DMS53 treated with DMSO at 0.1 percent for 48 hours (cell line): ENCODE results near the gene CISTR.
A peak's percentile ranks its signal among the peaks of the same experiment; 100 is the strongest.

ENCODE experiments used
- DNase-seq: peaks from one replicate; lab custom pipeline; 2025; ENCODE audit not compliant: unreplicated experiment; lab: John Stamatoyannopoulos, UW

CISTR gene

GRCh38 chr12:53744130-53744441 lies 7.7 kb downstream of the CISTR start:
- no peak for DNase-seq

DNA sequence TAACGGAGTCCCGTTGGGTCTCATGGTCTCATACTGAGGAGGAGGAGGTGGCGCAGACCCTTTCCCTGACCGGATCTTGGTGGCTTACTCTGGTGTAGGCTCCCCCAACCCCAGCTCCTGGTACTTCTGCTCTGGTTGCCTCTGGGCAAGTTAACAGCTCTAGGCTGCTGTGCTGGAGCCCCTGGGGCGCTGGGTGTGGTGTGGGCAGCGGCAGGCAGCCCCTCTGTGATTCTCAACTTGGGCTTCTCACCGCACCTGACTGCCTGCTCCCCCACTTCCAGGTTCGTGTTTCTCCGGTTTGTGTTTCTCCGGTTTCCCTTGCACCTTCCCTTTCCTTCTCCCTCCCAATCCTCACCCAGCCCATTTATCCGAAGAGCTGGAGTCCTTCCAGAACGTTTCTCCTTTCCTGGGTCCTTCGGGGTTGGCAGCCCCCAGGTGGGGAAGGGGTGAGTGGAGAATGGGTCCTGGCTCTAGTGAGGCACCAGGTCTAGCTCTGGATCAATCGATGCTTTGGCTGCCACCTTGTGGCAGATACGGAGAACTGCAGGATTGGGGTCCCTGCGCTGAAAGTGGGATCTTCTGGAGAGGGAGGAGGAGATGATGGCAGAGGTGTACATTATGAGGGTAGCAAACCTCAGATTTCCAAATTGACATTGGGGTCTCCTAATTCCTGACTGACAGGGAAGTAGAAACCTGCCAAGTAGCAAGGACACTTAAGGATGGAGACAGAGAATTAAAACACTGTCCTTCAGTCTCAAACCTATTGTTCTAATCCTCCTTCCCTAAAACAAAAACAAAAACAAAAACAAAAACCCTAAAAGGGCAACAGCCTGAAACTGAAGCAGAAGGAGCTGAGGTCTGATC lies 8.3 kb downstream of the CISTR start:
- DNase-seq = peak; percentile 78

DNA sequence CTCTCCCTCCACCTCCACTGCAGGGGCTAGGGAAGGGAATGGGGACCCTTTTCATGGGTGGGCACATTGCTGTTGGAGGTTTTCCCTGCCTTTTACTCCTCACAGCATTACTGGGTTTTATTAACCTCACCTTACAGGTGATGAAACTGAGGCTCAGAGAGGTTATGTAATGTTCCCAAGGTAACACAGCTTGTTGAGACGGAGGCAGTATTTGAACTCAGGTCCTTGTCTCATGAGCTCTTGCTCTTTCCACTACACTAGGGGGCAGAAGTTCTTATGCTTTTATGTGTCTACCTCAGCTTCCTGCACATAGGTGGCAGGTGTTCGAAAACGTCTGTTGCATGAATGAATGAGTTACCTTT lies 11.7 kb downstream of the CISTR start:
- no peak for DNase-seq

- no peak for DNase-seq
These were observed 12.3 kb downstream of the CISTR start for GRCh38 chr12:53739214-53740129.

DNA sequence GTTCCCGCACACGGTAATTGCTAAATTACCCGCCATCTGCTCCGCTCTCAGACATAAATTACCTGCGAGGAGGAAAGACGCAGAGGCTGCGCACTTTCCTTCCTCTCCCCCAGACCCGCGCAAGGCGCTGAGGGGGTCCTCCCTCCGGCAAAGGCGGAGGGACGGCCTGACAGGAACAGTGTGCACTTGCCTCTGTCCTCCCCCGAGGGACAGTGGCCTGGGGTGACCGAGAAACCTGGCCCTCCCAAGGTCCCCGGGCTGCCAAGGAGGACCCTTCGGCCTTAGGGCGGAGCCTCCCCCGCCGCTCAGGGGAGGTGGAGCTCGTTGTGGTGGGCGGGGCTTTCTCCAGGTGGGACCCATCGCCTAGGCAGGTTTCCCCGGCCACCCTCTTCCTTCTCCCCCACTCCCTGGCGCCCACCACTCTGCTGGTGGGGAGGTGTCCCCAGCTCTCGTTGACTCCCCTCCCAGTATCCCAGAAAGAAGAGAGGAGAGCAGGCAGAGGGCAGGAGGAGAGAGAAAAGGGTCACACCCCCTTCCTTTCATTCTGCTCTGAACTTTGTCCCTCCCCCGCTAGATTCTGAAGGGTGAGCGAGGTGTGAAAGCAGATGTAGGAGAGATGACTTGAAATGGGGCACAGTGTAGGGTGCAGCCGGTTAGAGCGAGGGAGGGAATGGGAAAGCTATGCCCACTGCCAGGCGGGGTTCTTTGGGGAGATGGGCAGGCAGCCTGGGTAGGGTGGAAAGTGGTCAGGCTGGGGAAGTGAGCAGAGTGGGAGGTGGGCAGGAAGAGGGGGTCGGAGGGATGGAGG lies 13.2 kb downstream of the CISTR start:
- no peak for DNase-seq

GRCh38 chr12:53737951-53738405 lies 13.8 kb downstream of the CISTR start:
- DNase-seq = no peak

GRCh38 chr12:53737093-53737808 lies 14.5 kb downstream of the CISTR start:
- no peak for DNase-seq

DNA sequence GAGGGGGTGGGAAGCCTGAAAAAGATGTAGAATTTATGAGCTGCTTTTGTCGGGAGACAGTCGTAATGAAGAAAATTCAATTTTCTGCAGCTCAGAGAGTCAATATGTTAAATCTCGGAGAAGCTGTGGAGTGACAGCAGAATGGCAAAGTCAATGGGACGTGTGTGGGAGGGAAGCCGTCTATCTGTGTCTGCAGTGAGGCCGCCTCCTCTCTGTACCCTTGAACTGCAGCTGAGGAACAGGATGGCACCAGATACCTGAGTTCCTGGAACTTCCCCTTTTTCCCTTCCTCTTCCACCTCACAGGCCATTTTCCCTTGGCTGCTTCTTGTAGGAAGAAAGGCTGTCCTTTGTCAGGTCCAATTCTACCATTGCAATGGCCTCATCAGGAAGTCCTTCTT lies 15.2 kb downstream of the CISTR start:
- no peak for DNase-seq

- no peak for DNase-seq
These were observed 16.2 kb downstream of the CISTR start for GRCh38 chr12:53735556-53735955.

DNA sequence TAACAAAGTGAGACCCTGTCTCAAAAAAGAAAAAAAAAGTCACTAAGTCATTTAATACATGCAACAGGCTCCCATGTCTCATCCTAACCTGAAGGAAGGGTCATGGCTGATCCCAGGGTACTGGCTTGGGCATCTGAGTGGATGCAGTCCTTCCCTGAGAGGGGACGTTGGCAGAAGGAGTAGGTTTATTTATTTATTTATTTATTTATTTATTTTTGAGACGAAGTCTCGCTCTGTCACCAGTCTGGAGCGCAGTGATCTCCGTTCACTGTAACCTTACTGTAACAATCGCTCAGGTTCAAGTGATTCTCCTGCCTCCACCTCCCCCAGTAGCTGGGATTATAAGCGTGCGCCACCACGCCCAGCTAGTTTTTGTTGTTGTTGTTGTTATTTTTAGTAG lies 17.4 kb downstream of the CISTR start:
- no peak for DNase-seq

GRCh38 chr12:53733807-53734200 lies 18.0 kb downstream of the CISTR start:
- DNase-seq = no peak

DNA sequence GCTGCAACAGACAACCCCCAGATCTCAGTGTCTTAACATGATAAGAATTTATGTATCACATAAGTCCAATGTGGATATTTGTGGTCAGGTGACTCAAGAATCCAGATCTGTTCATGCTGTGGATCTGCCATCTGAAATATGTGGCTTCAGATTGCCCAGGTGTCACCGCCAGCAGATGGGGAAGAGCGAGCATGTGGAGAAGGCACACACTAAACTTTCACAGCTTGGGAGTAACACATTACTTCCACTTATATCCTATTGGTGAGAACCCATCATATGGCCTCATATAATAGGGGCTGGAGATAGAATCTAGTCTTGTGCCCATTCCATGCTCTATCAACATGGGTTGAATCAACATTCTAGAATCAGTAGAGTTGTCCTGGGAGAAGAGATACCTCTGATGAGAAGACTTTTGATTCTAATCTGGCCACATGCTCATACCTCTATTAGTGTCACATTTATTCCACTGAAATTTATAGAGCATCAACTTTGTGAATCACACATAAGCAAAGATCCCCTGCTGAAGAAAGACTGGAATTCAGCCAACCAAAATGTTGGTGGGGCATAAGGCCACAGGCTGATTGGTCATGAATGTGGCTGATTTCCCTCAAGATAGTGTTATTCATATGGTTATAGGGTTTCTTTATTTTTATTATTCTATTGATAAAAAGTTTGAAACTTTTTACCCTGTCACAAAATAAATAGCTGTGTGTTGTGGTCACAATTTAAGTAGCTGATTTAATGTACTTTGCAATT lies 18.6 kb downstream of the CISTR start:
- no peak for DNase-seq

DNA sequence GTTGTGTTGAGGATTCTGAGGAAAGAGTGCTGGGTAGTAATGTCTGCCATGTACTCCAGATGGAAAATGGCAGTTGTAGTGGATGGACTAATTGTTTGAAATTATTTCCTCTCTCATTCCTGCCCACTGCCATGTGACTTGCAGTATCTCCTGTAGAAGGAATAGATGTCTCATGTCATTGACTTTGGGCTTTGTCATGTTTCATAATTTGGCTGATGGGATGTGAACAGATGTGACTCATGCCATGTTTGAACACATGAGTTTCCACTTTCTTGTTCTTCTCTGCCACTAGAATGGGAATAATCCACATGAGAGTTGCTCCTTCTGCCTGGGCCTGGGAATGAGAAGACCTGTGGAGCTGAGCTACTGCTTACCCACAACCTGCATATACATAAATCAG lies 22.1 kb downstream of the CISTR start:
- DNase-seq = no peak

GRCh38 chr12:53728206-53728605 lies 23.6 kb downstream of the CISTR start:
- DNase-seq = no peak

- peak; percentile 94 for DNase-seq
These were observed 24.3 kb downstream of the CISTR start, which contains the start of gene CALCOCO1 for GRCh38 chr12:53727310-53728041. Gene CALCOCO1 (minus strand): TSS chr12:53727452. CDS start chr12:53725242, 2,210 bp downstream.

DNA sequence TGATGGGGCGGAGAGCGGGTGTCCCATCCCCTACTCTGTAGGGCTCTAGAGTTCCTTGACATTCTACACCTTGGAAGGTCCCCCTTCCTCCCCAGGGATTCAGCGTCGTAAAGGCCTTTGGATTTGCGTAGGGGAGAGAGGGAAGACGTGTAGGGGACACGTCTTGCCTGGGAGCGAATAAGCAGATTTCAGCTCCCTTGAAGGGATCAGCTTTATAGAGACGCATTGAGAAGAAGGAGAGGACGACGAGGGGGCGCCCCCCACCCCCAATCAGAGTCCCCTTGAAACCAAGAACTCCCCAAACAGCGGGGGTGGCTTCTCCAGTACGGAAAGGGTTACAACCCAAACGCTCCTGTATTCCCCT lies 24.9 kb downstream of the CISTR start:
- no peak for DNase-seq

DNA sequence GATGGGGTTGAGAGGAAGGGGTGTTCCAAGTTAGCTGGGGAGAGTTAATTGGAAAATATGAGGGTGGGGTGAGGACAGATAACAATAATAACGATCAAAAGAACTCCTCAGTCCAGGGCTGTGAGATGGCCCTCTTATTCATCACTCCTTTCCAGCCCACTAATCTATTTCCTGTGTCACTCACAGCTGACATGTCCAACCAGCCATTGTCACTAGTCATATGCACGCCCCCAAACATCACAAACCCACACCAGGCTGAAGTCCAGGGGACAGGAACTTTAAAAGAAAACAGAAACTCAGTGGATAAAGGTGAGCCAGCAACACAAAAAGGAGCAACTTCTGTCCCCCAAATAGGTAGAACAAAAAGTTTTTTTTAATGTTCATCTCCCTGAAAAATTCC lies 25.4 kb downstream of the CISTR start:
- no peak for DNase-seq

- no peak for DNase-seq
These were observed 26.0 kb downstream of the CISTR start for GRCh38 chr12:53725824-53726223.

DNA sequence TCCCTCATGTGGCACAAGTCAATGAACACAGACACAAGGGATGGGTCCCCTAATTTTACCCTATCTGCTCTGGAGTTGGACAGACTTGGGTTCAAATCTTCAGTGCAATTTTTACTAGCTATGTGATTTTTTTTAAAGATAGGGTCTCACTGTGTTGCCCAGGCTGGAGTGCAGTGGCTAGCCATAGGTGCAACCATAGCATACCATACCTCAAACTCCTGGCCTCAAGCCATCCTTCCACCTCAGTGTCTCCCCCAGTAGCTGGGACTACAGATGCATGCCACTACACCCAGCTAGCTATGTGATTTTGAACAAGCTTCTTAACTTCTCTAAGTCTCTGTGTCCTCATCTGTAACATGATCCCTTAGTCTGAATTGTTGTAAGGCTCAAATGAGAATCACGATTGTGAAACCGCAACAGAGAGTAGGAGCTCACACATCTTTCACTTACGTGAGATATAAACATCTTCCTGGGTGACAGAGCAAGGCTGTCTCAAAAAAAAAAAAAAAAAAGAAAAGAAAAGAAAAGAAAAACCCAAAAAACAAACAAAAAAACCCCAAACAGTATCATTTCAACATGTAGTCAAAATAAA lies 29.2 kb downstream of the CISTR start:
- DNase-seq = no peak
